ENCODE measurements around the gene MYO15A.

GRCh38 chr17:18206962-18207361 is 98.4 kb downstream of the MYO15A start:
- TF ChIP-seq, protein P1, sequence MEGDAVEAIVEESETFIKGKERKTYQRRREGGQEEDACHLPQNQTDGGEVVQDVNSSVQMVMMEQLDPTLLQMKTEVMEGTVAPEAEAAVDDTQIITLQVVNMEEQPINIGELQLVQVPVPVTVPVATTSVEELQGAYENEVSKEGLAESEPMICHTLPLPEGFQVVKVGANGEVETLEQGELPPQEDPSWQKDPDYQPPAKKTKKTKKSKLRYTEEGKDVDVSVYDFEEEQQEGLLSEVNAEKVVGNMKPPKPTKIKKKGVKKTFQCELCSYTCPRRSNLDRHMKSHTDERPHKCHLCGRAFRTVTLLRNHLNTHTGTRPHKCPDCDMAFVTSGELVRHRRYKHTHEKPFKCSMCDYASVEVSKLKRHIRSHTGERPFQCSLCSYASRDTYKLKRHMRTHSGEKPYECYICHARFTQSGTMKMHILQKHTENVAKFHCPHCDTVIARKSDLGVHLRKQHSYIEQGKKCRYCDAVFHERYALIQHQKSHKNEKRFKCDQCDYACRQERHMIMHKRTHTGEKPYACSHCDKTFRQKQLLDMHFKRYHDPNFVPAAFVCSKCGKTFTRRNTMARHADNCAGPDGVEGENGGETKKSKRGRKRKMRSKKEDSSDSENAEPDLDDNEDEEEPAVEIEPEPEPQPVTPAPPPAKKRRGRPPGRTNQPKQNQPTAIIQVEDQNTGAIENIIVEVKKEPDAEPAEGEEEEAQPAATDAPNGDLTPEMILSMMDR (IDR thresholded peaks at IDR 0.05) = no peak
- TF ChIP-seq POLR2A (IDR thresholded peaks at IDR 0.05) = no peak
